Duodenal mucosa (tissue), 2 donors: Measurements from ENCODE around the gene PTPRF.
"Not testable (repeated sequence)": the region's sequence is repeated elsewhere in the genome, so short reads cannot be mapped to it uniquely, and the experiment has no call there.

Experiments used
- H3K27ac ChIP-seq: one replicate; pipeline ENCODE4 v1.7.0; 2013; ENCODE audit warnings: low read depth, low read length
- H3K27me3 ChIP-seq, 2 donors: one replicate each; pipeline ENCODE4 v1.7.0; 2013; ENCODE audit warnings: low read length in 2 of 2, control low read depth in 1 of 2; ENCODE audit not compliant: insufficient read depth in 2 of 2, control insufficient read depth in 1 of 2
- H3K36me3 ChIP-seq, 2 donors: one replicate each; pipeline ENCODE4 v1.7.0; 2013; ENCODE audit warnings: low read length in 2 of 2, control low read depth in 1 of 2; ENCODE audit not compliant: insufficient read depth in 2 of 2, control insufficient read depth in 1 of 2
- H3K4me1 ChIP-seq, 2 donors: one replicate each; pipeline ENCODE4 v1.7.0; 2013; ENCODE audit warnings: low read length in 2 of 2, control low read depth in 1 of 2; ENCODE audit not compliant: insufficient read depth in 2 of 2, control insufficient read depth in 1 of 2
- H3K4me3 ChIP-seq, 2 donors: one replicate each; pipeline ENCODE4 v1.7.0; 2013; ENCODE audit warnings: low read length in 2 of 2, low read depth in 1 of 2
- H3K9ac ChIP-seq, 2 donors: one replicate each; pipeline ENCODE4 v1.7.0; 2013; ENCODE audit warnings: low read length in 2 of 2, low read depth in 1 of 2
- H3K9me3 ChIP-seq, 2 donors: one replicate each; pipeline ENCODE4 v1.7.0; 2013; ENCODE audit warnings: low read length in 2 of 2, control low read depth in 1 of 2; ENCODE audit not compliant: control insufficient read depth in 1 of 2

The PTPRF gene

DNA sequence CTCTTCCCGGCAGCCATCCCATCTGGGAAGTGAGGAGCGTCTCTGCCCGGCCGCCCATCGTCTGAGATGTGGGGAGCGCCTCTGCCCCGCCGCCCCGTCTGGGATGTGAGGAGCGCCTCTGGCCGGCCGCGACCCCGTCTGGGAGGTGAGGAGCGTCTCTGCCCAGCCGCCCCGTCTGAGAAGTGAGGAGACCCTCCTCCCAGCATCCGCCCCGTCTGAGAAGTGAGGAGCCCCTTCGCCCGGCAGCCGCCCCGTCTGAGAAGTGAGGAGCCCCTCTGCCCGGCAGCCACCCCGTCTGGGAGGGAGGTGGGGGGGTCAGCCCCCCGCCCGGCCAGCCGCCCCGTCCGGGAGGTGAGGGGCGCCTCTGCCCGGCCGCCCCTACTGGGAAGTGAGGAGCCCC lies 28.9 kb upstream of the PTPRF start:
- H3K9ac ChIP-seq, H3K27me3 ChIP-seq, H3K4me3 ChIP-seq, H3K9me3 ChIP-seq, H3K36me3 ChIP-seq, H3K4me1 ChIP-seq, H3K27ac ChIP-seq: not testable (repeated sequence)

DNA sequence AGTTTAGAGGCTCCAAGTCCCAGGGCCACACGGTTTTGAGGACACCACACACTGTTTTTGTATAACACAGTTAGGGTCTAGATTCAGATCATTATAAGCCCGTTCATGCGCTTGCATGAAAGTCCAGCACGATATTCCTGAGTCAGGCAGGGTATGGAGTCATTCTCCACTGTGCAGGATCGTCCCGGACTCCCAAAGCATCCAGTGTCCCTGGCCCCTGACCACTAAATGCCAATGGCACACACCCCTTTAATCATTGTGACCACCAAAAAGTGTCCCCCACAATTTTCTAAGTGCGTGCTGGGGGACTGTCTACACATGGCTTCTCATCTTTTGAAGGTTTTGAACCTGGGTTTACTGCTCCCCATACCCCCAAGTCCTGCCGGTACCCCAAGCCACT lies 27.1 kb upstream of the PTPRF start:
- H3K27ac ChIP-seq, result no peak overlapping the region
- H3K27me3 ChIP-seq, result no peaks in the 10 kb centered on the region
- H3K9me3 ChIP-seq, result no peaks in the 10 kb centered on the region
- H3K9ac ChIP-seq, result no peak overlapping the region
- H3K36me3 ChIP-seq, result no peaks in the 10 kb centered on the region
- H3K4me1 ChIP-seq, result no peaks in the 10 kb centered on the region
- H3K4me3 ChIP-seq, result no peak overlapping the region

DNA sequence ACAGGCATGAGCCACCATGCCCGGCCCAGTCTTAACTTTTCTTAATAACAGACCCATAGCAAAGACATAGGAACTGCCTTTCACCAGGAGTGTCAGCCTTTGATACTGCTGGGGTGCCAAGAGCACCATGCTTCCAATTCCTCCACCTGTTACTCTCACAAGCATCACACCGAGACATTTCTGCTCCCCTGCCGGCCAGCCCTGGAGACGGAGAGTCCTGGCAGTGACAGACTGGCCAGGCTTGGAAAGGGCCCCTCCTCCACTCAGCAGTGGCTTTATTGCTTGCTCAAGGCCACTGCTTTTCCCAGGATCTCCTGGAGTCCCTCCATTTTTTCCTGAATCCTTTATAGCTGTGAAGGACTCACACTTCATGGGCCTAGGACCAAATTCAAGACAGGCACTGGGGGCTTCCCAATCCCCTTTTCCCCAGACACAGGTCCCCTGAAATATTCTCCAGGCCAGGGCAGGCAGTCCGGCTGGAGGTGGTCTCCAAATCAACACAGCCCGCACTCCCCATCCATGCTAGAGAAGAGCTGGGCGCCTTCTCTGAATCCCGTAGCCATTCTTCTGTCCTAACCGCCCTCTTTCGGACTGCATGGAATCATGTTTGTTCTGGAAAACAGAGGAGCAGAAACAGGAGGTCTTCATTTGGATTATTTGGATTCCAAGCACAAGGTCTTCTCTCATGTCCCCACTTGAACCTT lies 25.5 kb upstream of the PTPRF start:
- Histone ChIP-seq H3K9me3 (no peaks in the 10 kb centered on the region), H3K4me3 (no peak overlapping the region), H3K4me1 (no peaks in the 10 kb centered on the region), H3K9ac (no peak overlapping the region), H3K27me3 (no peaks in the 10 kb centered on the region), H3K27ac (no peak overlapping the region), H3K36me3 (no peaks in the 10 kb centered on the region)

DNA sequence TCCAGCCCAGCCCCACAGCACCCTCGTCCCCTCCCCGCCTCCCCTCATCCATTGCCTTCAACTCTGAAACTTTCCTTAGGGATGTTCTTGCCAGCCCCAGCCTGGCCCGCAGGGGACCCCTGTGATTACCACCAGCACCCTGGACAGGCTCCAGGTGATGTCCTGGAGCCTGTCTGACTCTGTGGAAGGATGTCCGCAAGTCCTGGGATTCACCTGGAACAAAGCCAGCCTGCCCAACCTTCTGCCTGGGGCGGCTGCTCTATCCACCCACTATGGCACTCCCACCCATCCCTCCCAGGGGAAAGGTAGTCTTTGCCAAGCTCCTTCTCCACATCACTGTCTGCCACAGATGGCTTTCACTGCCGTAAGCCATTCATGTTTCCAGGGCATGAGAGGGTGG lies 24.4 kb upstream of the PTPRF start:
- Histone ChIP-seq H3K9me3 (peaks cover 0 to under 1% of the 10 kb centered on the region in 2 donors), H3K27ac (no peak overlapping the region), H3K4me3 (no peak overlapping the region), H3K4me1 (no peaks in the 10 kb centered on the region), H3K36me3 (no peaks in the 10 kb centered on the region), H3K27me3 (no peaks in the 10 kb centered on the region), H3K9ac (no peak overlapping the region)

DNA sequence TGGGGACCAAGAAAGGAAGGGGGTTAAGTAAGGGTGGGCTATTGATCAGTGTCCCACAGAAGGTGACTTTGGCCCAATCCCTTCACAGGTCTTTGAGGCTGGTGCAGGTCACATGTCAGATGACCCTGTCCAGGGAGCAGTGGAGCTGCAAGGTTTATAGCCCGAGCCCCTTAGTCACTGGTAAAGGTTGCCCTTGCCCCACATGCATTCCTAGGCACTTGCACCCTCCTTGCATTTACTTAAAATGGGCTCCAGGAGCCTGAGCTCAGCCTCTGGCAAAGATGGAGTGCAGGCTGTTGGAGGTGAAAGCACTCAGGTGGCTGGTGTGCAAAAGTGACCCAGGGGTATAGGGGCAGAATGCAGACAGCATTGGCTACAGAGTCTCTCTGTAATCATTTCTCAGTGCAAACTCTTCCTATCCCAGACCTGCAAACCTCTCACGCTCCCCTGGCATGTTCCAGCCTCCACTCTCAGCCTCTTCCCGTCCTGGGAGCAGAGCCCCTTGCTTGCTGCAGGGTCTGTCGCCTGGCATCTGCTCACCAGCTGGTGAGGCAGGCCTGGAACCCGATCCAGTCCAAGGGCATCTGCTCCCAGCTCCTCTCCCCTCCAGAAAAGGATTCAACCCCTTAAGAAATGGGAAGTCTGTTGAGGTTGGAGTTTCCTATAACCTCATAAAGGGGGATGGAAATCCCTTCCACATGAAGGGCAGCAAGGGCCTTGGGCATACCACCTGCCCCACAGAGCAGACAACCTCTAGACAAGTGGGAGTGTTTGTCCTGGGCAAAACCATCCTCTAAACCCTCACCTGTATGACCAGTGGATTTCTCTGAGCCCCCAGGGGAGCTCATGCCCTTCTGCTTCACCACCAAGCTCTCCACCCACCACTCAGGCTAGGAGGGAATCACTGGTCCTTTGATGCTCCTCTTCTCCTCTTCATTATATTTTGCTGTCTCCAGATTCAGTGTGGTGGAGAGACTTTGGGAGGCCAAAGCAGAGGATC lies 23.1 kb upstream of the PTPRF start:
- Histone ChIP-seq H3K4me1 (no peaks in the 10 kb centered on the region), H3K27me3 (no peaks in the 10 kb centered on the region), H3K36me3 (no peaks in the 10 kb centered on the region), H3K4me3 (no peak overlapping the region), H3K27ac (no peak overlapping the region), H3K9me3 (peaks cover 0 to 4% of the 10 kb centered on the region in 2 donors), H3K9ac (no peak overlapping the region)

DNA sequence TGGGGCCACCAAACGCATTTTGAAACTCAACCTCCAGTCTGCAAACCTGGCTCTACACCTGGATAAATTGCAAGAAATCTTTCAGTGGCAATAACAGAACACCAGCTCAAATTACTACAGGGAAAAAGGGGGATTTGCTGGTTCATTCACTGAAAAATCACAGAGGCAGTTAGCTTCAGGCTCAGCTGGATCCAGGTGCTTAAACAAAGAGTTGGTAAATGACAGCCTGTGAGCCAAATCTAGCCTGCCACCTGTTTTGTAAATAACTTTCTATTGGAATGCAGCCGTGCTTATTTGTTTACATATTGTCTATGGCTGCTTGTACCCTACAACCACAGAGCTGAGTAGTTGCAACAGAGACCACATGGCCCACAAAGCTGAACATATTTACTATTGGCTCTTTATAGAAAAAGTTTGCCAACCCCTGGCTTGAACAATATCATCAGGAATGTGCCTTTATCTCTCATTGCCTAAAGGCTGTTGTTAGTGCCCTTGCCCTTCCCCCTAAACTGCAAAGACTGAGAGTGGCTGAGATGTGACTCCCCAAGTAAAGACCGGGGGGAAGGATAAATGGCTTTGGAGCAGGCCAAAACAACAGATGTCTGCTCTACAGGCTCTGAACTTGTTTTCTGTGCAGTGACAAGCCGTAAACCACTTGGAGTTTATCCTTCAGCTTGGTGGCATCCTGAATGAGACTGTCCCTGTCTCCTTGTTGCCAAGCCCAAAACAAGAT lies 21.5 kb upstream of the PTPRF start:
- Histone ChIP-seq H3K27ac (no peak overlapping the region), H3K27me3 (no peaks in the 10 kb centered on the region), H3K9me3 (peaks cover 0 to 4% of the 10 kb centered on the region in 2 donors), H3K4me1 (no peaks in the 10 kb centered on the region), H3K4me3 (no peak overlapping the region), H3K9ac (no peak overlapping the region), H3K36me3 (no peaks in the 10 kb centered on the region)

DNA sequence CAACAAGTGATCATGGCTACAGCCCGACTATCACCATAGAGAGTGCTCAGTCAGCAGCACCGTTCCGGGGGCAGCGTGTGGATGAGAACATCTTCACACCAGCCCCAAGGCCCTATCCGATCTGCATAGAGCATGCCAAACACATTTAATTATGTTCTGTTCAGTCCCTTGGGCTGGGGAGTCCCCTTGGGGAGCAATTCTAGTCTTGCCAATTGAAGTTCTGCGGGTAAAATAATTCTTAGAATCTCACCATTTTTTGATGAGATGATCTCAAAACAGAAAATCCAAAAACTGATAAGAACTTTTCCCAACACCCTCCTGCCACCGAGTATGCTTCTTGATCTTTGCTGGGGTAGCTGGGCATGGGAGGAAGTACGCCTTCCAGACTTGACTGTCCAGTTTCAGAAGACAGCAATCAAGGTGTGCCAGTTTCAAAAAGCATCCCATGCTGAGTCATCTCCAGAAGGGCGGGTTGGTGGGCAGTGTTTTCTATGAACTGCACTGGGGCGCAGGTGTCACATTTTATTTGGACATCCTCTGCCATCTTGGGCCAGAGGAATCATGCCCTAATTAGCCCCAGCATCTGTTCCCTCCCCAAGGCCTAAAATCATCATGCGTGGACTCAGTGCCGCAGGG lies 20.8 kb upstream of the PTPRF start:
- Histone ChIP-seq H3K36me3 (no peaks in the 10 kb centered on the region), H3K4me3 (no peak overlapping the region), H3K27me3 (no peaks in the 10 kb centered on the region), H3K9ac (no peak overlapping the region), H3K9me3 (peaks cover 0 to 4% of the 10 kb centered on the region in 2 donors), H3K27ac (no peak overlapping the region), H3K4me1 (no peaks in the 10 kb centered on the region)

DNA sequence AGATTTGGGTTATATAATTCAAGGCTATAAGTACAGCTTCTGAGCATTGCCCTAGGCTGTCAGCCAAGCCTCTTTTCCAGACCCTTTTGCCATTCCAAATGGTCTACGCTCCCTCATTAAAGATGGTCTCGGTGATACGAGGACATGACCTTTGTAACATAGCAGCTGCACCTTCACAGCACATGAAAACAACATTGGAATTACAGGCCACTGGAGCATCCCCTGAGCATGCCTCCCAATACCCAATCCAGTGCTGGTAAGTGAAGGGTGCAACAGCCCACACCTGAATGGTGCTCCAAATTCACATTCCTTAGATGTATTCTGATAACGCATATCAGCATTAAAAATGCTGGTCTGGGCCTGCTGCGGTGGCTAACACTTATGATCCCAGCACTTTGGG lies 20.1 kb upstream of the PTPRF start:
- no peak overlapping the region for H3K27ac ChIP-seq
- peaks cover 0 to 4% of the 10 kb centered on the region in 2 donors for H3K9me3 ChIP-seq
- H3K4me1 ChIP-seq, result no peaks in the 10 kb centered on the region
- no peak overlapping the region for H3K9ac ChIP-seq
- no peaks in the 10 kb centered on the region for H3K36me3 ChIP-seq
- no peak overlapping the region for H3K4me3 ChIP-seq
- H3K27me3 ChIP-seq, result no peaks in the 10 kb centered on the region

DNA sequence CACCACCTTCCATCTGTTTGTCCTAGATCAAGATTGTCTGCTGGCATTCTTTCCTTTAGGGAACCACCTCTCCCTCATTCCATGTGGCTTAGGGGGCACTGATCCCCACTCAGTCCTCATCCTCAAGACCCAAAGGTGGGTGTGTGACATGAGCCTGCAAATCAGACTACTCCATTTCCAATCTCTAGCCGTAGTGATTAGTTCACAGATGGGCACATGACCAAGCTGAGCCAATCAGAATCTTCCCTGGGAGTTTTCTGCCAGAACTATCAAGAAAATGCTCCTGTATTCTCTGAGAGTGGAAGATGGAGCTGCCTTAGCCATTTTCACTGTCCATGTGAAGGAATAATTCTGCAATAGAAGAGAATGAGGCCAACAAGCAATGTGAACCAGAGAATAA lies 19.3 kb upstream of the PTPRF start:
- Histone ChIP-seq H3K4me1 (no peaks in the 10 kb centered on the region), H3K4me3 (no peak overlapping the region), H3K27me3 (no peaks in the 10 kb centered on the region), H3K9me3 (peaks cover 0 to 4% of the 10 kb centered on the region in 2 donors), H3K27ac (no peak overlapping the region), H3K36me3 (no peaks in the 10 kb centered on the region), H3K9ac (no peak overlapping the region)
